GM10266 (cell line): Measurements from ENCODE around the gene XRCC1.

Experiments used
- DNase-seq: peaks from one replicate; pipeline ENCODE4 v3.0.0; 2012; ENCODE audit errors: extremely low spot score
- TF ChIP-seq, protein P1 (sequence below): IDR thresholded peaks from 2 replicates; pipeline ENCODE4 v1.5.1; 2012; ENCODE audit warnings: mild to moderate bottlenecking, low read depth; ENCODE audit not compliant: control insufficient read depth, insufficient read depth; ENCODE audit errors: missing control alignments

Gene XRCC1

DNA sequence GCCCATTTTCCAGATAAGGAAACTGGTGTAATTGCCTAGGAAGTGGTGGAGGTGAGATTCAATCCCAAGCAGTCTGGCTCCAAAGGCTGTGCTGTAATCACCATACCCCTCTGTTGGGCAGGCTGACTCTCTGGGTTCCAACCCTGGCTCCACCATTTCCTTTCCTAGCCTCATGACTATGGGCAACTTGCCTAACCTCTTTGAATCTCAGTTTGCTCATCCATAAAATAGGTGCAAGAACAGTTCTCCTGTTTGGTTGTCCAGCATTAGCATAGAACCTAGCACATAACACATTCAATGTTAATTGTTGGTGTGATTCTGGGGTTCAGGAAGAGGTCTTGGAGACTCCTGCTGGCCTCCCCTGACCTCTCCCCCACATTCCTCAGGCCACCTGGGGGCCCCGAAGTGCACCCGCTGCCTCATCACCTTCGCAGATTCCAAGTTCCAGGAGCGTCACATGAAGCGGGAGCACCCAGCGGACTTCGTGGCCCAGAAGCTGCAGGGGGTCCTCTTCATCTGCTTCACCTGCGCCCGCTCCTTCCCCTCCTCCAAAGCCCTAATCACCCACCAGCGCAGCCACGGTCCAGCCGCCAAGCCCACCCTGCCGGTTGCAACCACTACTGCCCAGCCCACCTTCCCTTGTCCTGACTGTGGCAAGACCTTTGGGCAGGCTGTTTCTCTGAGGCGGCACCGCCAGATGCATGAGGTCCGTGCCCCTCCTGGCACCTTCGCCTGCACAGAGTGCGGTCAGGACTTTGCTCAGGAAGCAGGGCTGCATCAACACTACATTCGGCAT is 23.3 kb upstream of the XRCC1 start:
- no peak for DNase-seq
- TF ChIP-seq, protein P1, sequence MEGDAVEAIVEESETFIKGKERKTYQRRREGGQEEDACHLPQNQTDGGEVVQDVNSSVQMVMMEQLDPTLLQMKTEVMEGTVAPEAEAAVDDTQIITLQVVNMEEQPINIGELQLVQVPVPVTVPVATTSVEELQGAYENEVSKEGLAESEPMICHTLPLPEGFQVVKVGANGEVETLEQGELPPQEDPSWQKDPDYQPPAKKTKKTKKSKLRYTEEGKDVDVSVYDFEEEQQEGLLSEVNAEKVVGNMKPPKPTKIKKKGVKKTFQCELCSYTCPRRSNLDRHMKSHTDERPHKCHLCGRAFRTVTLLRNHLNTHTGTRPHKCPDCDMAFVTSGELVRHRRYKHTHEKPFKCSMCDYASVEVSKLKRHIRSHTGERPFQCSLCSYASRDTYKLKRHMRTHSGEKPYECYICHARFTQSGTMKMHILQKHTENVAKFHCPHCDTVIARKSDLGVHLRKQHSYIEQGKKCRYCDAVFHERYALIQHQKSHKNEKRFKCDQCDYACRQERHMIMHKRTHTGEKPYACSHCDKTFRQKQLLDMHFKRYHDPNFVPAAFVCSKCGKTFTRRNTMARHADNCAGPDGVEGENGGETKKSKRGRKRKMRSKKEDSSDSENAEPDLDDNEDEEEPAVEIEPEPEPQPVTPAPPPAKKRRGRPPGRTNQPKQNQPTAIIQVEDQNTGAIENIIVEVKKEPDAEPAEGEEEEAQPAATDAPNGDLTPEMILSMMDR: no peak

- TF ChIP-seq, protein P1: no peak
- no peak for DNase-seq
Observed at GRCh38 chr19:43597876-43598275, 22.5 kb upstream of the XRCC1 start.

- TF ChIP-seq, protein P1: no peak
- no peak for DNase-seq
Observed at GRCh38 chr19:43596842-43597461, 21.6 kb upstream of the XRCC1 start.

DNA sequence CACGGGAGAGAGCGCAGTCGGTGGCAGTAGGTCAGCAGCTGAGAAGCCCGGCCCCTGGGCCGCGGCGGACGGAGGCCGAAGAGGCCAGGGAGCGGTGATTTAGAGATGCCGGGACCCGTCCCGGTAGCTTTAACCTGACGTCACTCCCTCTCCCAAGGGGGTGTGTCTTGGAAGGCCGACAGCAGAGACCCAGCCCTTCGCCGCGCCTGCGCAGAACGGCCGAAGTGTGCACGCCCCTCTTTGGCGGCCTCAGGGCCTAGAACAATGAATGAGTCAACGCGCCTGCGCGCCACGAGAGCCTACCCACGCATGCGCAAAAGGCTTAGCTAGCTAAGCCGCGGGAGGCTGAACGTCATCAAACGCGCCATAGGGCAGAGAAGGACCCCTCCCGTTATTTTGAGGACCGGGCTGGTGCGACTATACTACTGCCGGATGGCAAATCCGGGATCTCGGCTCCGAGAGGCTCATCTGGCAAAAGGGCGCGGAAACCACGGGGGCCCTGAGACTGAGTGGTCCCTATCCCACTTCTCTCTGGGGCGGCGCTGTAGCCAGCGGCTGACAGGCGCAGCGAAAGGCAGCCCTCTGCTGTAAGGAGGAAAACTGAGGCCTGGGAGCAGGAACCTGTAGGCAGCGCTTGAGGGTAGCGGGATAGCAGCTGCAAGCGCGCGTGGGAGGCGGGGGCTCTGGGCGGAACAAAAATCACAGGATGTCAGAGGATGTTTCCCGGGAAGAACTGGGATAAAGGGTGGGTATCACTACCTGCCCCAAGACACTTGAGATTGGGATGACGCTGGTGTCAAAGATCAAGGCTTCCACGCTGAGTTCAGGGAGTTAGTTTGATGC is 20.9 kb upstream of the XRCC1 start, which contains the start of the genes IRGQ and ZNF576:
Gene IRGQ (minus strand): TSS at position 136 of the 843 bp plus-strand sequence. CDS start 796 bp downstream, outside the sequence.
Gene ZNF576 (plus strand): TSS at position 597 of the 843 bp plus-strand sequence. CDS start 514 bp downstream, outside the sequence.
- peak; percentile 99 for DNase-seq

GRCh38 chr19:43595605-43595998 is 20.3 kb upstream of the XRCC1 start:
- DNase-seq: no peak
- TF ChIP-seq, protein P1: no peak

More for the DNA sequence above, 20.9 kb upstream of the XRCC1 start, which contains the start of the genes IRGQ and ZNF576:
- TF ChIP-seq, protein P1: no peak

DNA sequence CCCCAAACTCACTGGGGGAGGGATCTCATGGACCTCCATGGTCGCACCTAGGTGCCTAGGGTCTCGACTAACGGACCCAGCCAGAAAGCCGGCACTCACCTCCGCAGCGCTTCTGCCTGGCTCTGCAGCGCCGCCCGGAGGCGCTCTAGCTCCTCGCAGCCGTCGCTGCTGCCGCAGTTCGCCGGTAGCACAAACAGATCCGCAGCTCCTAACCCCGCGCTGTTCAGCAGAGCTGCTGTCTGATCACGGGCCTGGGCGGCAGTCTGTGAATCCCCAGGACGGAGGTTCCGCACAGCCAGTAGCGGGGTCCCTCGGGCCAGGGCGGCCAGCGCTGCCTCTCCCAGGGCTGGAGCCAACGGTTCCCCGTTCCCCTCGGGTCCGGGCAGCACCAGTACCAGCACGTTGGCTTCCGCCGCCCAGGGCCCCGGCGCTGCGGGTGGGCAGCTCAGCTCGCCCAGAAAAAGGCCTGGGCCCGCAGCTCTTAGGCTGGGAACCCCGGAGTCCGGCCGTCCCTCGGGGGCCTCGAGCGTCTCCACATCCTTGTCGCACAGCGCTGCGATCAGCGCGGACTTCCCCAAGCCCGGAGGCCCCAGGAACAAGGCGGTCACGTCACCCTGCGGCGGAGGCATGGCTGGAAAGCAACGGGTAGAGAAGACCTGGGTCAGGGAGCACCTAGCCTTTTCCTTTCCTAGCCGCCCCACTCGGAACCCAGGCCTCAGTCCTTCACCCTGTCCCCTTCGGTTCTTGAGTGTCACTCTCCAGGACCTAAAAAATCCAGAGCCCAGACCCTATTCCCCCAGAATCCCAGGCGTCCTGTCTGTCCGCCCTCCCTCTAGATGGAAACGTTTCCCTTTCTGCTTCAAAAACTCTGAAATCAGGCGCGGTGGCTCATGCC is 19.6 kb upstream of the XRCC1 start:
- TF ChIP-seq, protein P1: peak; percentile 95
- peak; percentile 76 for DNase-seq
